WTC11 (cell line): Measurements from ENCODE around the gene RBM26. TPM values are rescaled to one million over a fixed set of nuclear protein-coding genes. Genes with fewer than 3 reads are reported as not detected.

ENCODE experiments used
- ATAC-seq: fragments of 200-7000 bp; cut with Tn5 transposase; 2 replicates; pipeline ENCODE4 v1.10.0; 2021; ENCODE audit warnings: mild to moderate bottlenecking, moderate library complexity
- CTCF ChIA-PET: fragments of 300-600 bp; sonication (Branson Sonifier 250); formaldehyde crosslinking; loops from one replicate; lab custom pipeline; 2021; ENCODE audit warnings: antibody characterized with exemption; lab: Charles Lee
- POLR2A ChIA-PET: fragments of 350-600 bp; sonication (Branson Sonifier 250); formaldehyde crosslinking; loops from one replicate; lab custom pipeline; 2021; ENCODE audit warnings: antibody characterized with exemption; lab: Charles Lee
- DNase-seq: peaks from one replicate; pipeline ENCODE4 v3.0.0; 2021; ENCODE audit warnings: low spot score
- H3K27ac Mint-ChIP-seq: 2 replicates; pipeline ENCODE4 v1.8.0; 2021; ENCODE audit warnings: mixed read lengths
- H3K27me3 Mint-ChIP-seq: 2 replicates; pipeline ENCODE4 v1.8.0; 2021; ENCODE audit warnings: low read depth, mild to moderate bottlenecking, moderate library complexity, mixed read lengths
- H3K36me3 Mint-ChIP-seq: 2 replicates; pipeline ENCODE4 v1.8.0; 2021; ENCODE audit warnings: mixed read lengths
- H3K4me1 Mint-ChIP-seq: 2 replicates; pipeline ENCODE4 v1.8.0; 2022; ENCODE audit warnings: mixed read lengths
- H3K4me3 Mint-ChIP-seq: 2 replicates; pipeline ENCODE4 v1.8.0; 2021; ENCODE audit warnings: mild to moderate bottlenecking, moderate library complexity, mixed read lengths
- H3K9me3 Mint-ChIP-seq: 2 replicates; pipeline ENCODE4 v1.8.0; 2021; ENCODE audit warnings: mixed read lengths
- CREB1 ChIP-seq: sonication (generic); formaldehyde crosslinking; IDR thresholded peaks from 2 replicates; pipeline ENCODE4 v1.8.0; 2023; ENCODE audit warnings: mild to moderate bottlenecking, missing genetic modification reagents
- E2F5 ChIP-seq: sonication (generic); formaldehyde crosslinking; IDR thresholded peaks from 2 replicates; pipeline ENCODE4 v1.8.1; 2022; ENCODE audit warnings: mild to moderate bottlenecking, moderate library complexity, missing genetic modification reagents
- ETV6 ChIP-seq: sonication (generic); formaldehyde crosslinking; IDR thresholded peaks from 2 replicates; pipeline ENCODE4 v1.8.1; 2022; ENCODE audit warnings: mild to moderate bottlenecking, missing genetic modification reagents
- FOXK1 ChIP-seq: sonication (generic); formaldehyde crosslinking; IDR thresholded peaks from 2 replicates; pipeline ENCODE4 v1.8.0; 2022; ENCODE audit warnings: mild to moderate bottlenecking, moderate library complexity, missing genetic modification reagents
- FOXP4 ChIP-seq: sonication (generic); formaldehyde crosslinking; IDR thresholded peaks from 2 replicates; pipeline ENCODE4 v1.8.0; 2022; ENCODE audit warnings: mild to moderate bottlenecking, missing genetic modification reagents
- GABPB1 ChIP-seq: sonication (generic); formaldehyde crosslinking; IDR thresholded peaks from 2 replicates; pipeline ENCODE4 v1.8.1; 2023; ENCODE audit warnings: mild to moderate bottlenecking, missing genetic modification reagents
- GRHL2 ChIP-seq: fragments of 250-450 bp; sonication (Bioruptor Pico); IDR thresholded peaks from 2 replicates; pipeline ENCODE4 v1.8.0; 2022; ENCODE audit warnings: mild to moderate bottlenecking, moderate library complexity; ENCODE audit not compliant: insufficient replicate concordance, severe bottlenecking
- MLX ChIP-seq: sonication (generic); formaldehyde crosslinking; IDR thresholded peaks from 2 replicates; pipeline ENCODE4 v1.8.1; 2023; ENCODE audit warnings: mild to moderate bottlenecking, missing genetic modification reagents, moderate library complexity
- PREB ChIP-seq: sonication (generic); formaldehyde crosslinking; IDR thresholded peaks from 2 replicates; pipeline ENCODE4 v1.8.1; 2022; ENCODE audit warnings: mild to moderate bottlenecking, missing genetic modification reagents, moderate library complexity, borderline replicate concordance
- ZNF512 ChIP-seq: sonication (generic); formaldehyde crosslinking; IDR thresholded peaks from 2 replicates; pipeline ENCODE4 v1.8.1; 2022; ENCODE audit warnings: missing genetic modification reagents, borderline replicate concordance
- ZNF532 ChIP-seq: fragments of 250-450 bp; sonication (Bioruptor Pico); IDR thresholded peaks from 2 replicates; pipeline ENCODE4 v1.9.0; 2021; ENCODE audit warnings: mild to moderate bottlenecking, borderline replicate concordance
- total RNA-seq: library from RNA; stranded (reverse); gene quantifications from 3 replicates; pipeline ENCODE4 v1.2.3, GENCODE V29; 2021
- TF ChIP-seq, protein P1 (sequence below): fragments of 250-450 bp; sonication (Bioruptor Pico); IDR thresholded peaks from 2 replicates; pipeline ENCODE4 v1.9.0; 2021; ENCODE audit warnings: mild to moderate bottlenecking
- TF ChIP-seq, protein P2 (sequence below): sonication (generic); formaldehyde crosslinking; IDR thresholded peaks from 2 replicates; pipeline ENCODE4 v1.8.0; 2023; ENCODE audit warnings: missing genetic modification reagents
- TF ChIP-seq, protein P3 (sequence below): sonication (generic); formaldehyde crosslinking; IDR thresholded peaks from 2 replicates; pipeline ENCODE4 v1.8.1; 2022; ENCODE audit warnings: low read depth, missing genetic modification reagents, borderline replicate concordance
- TF ChIP-seq, protein P4 (sequence below): sonication (generic); formaldehyde crosslinking; IDR thresholded peaks from 2 replicates; pipeline ENCODE4 v1.8.1; 2023; ENCODE audit warnings: mild to moderate bottlenecking, missing genetic modification reagents
- TF ChIP-seq, protein P5 (sequence below): sonication (generic); formaldehyde crosslinking; IDR thresholded peaks from 2 replicates; pipeline ENCODE4 v1.8.0; 2022; ENCODE audit warnings: mild to moderate bottlenecking, missing genetic modification reagents

RBM26 gene
- total RNA-seq, 1 experiment from 2014 or later, result 64.1 TPM

DNA sequence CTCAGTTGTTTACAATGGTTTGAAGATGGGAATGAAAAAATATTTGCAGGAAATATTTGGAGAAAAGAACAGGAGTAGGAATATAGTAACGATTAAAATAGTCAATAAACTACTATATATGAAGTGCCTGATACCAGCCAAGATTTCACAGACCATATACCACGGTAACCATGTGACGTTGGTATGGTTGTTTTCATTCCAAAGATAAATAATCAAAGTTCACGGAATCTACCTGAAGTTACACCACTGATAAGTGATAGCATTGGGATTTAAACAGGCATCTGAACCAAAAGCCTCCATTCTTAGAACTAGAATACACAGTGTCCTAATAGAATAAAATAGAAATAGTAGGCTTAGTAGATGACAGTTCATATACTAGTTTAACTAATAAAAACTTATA, 123.5 kb downstream of the RBM26 start (continued):
- TF ChIP-seq, protein P1, sequence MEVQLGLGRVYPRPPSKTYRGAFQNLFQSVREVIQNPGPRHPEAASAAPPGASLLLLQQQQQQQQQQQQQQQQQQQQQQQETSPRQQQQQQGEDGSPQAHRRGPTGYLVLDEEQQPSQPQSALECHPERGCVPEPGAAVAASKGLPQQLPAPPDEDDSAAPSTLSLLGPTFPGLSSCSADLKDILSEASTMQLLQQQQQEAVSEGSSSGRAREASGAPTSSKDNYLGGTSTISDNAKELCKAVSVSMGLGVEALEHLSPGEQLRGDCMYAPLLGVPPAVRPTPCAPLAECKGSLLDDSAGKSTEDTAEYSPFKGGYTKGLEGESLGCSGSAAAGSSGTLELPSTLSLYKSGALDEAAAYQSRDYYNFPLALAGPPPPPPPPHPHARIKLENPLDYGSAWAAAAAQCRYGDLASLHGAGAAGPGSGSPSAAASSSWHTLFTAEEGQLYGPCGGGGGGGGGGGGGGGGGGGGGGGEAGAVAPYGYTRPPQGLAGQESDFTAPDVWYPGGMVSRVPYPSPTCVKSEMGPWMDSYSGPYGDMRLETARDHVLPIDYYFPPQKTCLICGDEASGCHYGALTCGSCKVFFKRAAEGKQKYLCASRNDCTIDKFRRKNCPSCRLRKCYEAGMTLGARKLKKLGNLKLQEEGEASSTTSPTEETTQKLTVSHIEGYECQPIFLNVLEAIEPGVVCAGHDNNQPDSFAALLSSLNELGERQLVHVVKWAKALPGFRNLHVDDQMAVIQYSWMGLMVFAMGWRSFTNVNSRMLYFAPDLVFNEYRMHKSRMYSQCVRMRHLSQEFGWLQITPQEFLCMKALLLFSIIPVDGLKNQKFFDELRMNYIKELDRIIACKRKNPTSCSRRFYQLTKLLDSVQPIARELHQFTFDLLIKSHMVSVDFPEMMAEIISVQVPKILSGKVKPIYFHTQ (CRISPR knock-in tag), result no peak
- no peak for TF ChIP-seq FOXP4 (CRISPR knock-in tag)
- no peak for TF ChIP-seq ZNF512 (CRISPR knock-in tag)
- TF ChIP-seq, protein P2, sequence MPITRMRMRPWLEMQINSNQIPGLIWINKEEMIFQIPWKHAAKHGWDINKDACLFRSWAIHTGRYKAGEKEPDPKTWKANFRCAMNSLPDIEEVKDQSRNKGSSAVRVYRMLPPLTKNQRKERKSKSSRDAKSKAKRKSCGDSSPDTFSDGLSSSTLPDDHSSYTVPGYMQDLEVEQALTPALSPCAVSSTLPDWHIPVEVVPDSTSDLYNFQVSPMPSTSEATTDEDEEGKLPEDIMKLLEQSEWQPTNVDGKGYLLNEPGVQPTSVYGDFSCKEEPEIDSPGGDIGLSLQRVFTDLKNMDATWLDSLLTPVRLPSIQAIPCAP, result no peak
- TF ChIP-seq FOXK1, result no peak
- TF ChIP-seq, protein P3, sequence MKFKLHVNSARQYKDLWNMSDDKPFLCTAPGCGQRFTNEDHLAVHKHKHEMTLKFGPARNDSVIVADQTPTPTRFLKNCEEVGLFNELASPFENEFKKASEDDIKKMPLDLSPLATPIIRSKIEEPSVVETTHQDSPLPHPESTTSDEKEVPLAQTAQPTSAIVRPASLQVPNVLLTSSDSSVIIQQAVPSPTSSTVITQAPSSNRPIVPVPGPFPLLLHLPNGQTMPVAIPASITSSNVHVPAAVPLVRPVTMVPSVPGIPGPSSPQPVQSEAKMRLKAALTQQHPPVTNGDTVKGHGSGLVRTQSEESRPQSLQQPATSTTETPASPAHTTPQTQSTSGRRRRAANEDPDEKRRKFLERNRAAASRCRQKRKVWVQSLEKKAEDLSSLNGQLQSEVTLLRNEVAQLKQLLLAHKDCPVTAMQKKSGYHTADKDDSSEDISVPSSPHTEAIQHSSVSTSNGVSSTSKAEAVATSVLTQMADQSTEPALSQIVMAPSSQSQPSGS, result no peak
- no peak for TF ChIP-seq ZNF532
- TF ChIP-seq, protein P4, sequence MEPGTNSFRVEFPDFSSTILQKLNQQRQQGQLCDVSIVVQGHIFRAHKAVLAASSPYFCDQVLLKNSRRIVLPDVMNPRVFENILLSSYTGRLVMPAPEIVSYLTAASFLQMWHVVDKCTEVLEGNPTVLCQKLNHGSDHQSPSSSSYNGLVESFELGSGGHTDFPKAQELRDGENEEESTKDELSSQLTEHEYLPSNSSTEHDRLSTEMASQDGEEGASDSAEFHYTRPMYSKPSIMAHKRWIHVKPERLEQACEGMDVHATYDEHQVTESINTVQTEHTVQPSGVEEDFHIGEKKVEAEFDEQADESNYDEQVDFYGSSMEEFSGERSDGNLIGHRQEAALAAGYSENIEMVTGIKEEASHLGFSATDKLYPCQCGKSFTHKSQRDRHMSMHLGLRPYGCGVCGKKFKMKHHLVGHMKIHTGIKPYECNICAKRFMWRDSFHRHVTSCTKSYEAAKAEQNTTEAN (CRISPR knock-in tag), result no peak

DNA sequence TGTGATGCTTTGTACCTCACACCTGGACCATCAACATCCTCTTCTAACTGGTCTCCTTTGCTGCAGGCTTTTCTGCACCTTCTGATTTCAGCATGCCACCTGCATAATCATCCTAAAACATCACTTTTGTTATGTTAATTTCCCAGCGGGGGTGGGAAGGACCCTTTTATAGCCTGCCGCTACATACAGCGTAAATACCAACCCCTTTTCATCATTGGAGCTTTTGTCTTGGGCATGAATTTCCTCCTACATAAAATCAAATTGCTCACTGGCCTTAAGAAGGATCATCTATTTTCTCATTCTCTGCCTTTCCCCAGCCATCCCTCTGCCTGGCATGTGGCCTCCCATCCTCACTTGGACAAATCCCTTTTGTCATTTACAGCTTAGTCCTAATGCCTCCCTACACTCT, 124.7 kb downstream of the RBM26 start:
- no peaks in the 10 kb centered on the region; the same call in 1 of the 2 replicates for H3K27me3 Mint-ChIP-seq
- H3K36me3 Mint-ChIP-seq, result peaks cover 16% of the 10 kb centered on the region
- peaks cover 14% of the 10 kb centered on the region for H3K4me1 Mint-ChIP-seq
- ATAC-seq (peak; percentile 84), DNase-seq (peak; percentile 46)
- ChIA-PET CTCF (interaction anchor here (0.6 to 1.2 kb wide), 4 partner anchors 10 to 110 kb away, joined by 3 to 4 read pairs (median 4); no protein-coding TSS in a partner anchor), POLR2A (no interaction called here)
- peaks cover 15% of the 10 kb centered on the region for H3K9me3 Mint-ChIP-seq
- H3K27ac Mint-ChIP-seq, result no peak overlapping the region
- H3K4me3 Mint-ChIP-seq, result no peak overlapping the region
- TF ChIP-seq, protein P5, sequence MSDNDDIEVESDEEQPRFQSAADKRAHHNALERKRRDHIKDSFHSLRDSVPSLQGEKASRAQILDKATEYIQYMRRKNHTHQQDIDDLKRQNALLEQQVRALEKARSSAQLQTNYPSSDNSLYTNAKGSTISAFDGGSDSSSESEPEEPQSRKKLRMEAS, result peak; percentile 39; the same call in 1 of the 2 replicates
- TF ChIP-seq ETV6 (CRISPR knock-in tag) (peak; percentile 59; the same call in 1 of the 2 replicates), CREB1 (CRISPR knock-in tag) (no peak), PREB (no peak), GRHL2 (CRISPR knock-in tag) (no peak), GABPB1 (CRISPR knock-in tag) (no peak), MLX (no peak), E2F5 (no peak)
